ENCODE measurements around the gene DNAJC16.

The DNAJC16 gene

DNA sequence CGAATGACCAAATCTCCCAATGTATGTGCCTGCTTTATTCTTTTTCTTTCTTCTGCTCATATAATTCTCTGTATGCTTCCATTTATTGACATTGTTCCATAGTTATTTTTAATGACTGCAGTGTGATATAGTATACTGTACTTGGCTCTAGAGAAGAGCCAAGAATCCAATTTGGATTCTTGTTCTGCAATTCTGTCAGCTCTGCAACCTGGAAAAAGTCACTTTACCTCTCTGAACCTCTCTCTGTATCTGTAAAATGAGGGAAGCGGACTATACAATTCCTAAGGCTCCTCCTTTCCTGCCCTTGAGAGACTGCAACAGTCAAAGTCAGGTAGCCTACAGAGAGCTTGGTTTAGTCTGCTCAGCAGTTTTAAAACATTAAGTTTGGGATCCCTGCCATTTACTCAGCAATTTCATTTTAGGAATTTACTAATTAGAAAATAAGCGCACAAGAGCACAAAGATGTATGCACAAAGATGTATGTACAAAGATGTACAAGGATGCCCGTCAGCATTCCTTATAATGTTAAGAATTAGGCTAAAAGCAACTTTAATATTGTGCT, 14.7 kb downstream of the DNAJC16 start:
- DNase-seq, result no peak

DNA sequence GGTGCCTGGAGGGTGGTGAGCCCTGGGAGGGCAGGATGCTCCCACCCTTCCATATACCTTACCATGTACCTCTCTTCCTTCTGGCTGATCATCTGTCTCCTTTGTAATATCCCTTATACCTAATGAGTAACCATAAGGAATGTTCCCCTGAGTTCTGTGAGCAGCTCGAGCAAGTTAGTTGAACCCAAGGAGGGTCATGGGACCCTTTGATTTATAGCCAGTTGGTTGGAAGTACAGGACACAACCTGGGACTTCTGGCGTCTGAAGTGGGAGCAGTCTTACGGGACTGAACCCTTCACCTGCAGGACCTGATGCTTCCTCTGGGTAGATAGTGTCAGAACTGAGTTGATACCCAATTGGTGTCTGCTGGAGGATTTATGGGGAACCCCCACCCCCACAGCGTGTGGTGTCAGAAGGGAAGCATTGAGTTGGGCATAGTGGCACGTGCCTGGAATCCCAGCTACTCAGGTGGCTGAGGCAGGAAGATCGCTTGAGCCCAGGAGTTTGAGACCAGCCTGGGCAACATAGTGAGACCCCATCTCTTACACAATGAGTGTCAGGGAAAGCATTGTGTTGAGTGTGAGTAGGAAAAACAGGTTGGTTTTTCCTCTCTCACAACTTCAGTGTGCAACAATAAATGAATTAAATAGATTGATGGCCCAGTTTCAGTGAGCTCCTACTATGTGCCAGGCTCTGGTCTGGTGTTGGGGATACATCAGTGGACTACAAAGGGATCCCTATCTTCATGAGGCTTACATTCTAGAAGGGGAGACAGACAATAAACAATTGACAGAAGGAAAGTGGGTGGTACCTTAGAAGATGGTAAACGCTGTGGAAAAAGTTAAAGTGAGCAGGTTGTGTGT, 16.0 kb downstream of the DNAJC16 start:
- no peak for DNase-seq

DNA sequence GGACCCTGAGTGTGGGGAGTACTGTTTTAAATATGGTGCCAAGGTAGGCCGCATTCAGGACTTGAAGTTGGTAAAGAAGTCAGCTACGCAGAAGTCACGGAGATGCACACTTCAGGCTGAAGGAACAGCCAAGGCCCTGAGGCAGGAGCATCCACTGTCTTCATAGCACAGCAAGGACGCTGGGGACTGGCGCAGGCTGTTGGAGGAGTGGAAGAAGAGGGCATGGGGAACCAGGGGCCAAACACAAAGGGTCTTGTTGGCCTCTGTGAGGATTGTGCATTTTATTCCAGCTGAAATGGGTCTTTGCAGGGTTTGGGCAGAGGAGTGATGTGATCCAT, 16.6 kb downstream of the DNAJC16 start:
- no peak for DNase-seq

DNA sequence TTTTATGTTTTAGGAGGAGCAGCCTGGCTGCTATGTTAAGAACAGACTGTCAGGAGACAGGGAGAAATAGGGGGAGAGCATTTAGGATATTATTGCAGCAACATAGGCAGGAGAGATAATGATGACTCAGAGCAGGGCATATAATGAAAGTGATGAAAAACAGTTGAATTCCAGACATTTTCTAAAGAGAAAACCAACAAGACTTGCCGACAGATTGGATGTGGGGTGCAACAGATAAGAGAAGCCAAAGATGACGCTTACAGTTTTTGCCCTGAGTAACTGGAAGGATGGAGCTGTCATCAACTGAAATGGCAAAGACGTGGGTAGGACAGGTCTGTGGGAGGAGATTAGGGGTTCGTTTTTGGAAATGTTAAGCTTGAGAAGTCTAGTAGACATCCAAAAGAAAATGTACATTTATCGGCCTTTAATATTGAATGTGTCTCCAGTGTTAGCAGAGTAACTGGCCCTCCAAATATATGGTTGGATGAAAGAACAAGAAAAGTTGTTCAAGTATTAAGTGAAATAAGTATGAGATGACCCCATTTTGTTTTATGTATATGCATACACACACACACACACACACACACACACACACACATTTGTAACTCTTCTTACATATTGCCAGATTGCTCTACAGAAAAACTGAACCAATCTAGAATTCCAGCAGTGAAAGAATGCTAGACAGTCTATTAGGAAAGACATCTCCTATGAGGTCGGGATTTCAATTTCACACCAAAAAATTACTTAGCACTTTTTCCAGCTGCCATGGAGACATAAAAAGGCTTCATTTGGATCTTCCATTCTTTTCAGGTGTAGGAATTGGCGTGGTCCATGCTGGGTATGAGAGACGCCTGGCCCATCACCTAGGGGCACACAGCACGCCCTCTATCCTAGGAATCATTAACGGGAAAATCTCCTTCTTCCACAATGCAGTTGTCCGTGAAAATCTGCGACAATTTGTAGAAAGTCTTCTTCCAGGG, 17.2 kb downstream of the DNAJC16 start:
- DNase-seq, result no peak

DNA sequence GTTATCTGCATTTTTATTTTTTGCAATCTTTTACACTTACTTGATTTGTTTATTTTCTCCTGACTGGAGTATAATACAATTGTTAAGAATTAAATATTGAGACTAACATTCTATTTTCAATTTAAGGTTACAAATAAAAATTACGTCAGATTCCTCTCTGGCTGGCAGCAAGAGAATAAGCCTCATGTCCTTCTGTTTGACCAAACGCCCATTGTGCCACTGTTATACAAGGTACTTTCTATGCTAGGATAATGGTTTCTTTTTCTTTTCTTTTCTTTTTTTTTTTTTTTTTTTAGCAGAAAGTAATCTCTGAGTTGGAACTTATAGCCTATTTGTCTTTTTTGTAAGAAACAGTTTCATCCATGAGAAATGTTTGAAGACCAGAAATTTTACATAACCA, 20.0 kb downstream of the DNAJC16 start:
- no peak for DNase-seq

DNA sequence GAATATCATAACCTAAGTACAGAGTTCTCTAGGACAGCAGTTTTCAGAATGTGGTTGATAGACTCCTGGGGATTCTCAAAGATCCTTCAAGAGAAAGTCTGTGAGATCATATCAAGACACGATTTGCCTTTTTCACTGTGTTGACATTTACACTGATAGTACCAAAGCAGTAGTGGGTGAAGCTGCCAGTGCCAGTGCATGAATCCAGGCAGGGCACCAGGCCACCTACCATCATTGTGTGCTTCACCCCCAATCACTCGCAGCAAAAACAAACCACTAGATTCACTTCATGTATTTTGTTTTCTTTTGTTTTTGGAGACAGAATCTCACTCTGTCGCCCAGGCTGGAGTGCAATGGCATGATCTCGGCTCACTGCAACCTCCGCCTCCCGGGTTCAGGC, 23.9 kb downstream of the DNAJC16 start:
- DNase-seq, result no peak

DNA sequence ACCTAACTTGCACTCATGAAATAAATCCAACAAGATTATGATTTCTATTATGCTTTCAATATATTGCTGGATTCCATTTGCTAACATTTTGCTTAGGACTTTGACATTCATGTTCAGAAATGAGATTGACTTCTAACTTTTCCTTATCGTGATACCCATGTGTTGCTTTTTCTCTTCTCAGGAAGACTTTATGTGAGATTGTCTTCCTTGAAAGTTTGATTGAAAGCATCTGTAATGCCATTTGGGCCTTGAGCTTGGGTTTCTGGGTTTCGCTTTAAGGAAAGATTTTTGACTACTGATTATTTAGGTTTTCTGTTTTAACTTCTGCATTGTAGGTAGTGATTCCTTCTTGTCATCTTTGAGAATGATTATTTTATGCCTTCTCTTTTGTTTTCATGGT, 30.4 kb downstream of the DNAJC16 start:
- DNase-seq, result no peak

DNA sequence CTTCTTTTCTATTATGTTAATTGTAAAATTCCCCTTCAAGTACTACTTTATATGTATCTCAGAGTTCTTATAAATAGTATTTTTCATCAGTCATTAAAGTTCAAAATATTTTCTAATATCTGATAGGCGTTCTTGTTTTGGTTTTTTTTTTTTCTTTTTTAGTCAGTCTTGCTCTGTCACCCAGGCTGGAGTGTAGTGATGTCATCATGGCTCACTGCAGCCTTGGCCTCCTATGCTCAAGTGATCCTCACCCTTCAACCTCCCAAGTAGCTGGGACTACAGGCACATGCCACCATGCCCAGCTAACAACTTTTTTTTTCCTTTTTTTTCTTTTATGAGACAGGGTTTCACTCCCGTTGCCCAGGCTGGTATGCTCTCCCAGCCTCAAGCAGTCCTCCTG, 30.9 kb downstream of the DNAJC16 start:
- DNase-seq, result no peak

DNA sequence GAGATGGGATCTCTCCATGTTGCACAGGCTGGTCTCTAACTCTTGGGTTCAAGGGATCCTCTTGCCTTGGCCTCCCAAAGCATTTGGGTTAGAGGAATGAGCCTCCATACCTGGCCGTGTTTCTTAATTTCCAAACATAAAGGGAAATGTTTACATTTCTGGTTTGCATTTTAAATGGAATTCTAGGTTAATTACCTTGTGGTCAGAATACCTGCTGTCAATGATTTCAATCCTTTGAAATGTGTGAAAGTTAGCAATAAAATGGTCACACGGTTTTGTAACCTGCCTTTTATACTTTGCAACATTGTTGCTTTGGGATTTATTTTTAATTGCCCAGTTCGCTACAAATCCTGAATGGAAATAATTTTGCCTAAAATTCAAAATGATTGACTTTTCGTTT, 31.9 kb downstream of the DNAJC16 start:
- DNase-seq, result no peak

DNA sequence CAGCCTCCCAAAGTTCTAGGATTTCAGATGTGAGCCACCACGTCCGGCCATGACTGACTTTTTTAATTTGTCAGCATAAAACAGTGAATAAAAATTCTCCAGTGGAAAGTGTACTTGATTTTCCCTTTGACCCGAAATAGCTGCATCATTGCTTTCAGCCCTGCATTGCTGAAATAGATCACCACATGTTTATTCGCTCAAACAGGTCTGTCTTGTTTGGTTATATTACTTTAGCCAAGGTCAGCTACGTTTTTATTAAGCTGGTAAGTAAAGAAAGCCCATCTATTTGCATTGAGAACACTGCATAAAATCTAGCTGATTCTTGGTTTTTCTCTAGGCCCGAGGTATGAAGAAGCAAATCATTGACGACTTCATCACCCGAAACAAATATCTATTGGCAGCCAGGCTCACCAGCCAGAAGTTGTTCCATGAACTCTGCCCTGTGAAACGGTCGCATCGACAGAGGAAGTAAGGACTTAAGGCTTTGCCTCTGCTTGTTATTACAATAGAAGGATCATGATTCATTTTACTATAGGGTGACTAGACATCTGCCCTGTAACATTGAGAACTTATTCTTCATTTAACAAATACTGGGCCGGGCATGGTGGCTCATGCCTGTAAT, 32.7 kb downstream of the DNAJC16 start:
- DNase-seq, result no peak

DNA sequence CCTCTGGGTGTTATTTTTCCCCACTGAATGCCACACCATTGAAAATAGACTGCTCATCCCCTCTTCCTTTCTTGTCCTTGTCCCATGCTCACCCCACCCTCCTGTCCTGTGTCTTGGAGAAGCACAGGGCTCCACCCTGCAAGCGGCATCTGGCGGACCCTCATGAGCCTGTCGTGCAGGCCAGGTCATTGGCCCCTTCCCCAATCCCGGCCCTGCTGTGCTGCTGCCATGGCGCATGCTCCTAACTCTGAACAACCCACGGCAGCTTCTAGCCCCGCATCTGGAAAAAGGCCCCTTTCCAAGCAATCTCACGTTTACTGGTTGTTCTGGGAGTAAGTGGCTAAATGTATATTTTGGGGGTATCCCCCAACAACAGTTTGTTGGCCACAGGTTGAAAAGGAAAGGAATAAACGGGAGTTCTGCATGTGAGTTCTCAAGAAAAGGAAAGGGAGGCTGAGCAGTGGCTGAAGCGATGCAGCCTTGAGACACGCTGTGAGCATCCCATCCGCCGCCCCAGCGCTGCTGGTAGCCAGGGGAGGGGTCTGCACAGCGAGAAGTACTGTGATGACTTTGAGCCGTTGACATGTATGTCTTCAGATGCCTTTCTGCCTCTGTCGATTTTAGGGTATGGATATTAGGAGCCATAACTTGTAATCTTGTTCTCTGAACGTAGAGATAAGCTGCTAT, 41.9 kb downstream of the DNAJC16 start:
- DNase-seq, result no peak

DNA sequence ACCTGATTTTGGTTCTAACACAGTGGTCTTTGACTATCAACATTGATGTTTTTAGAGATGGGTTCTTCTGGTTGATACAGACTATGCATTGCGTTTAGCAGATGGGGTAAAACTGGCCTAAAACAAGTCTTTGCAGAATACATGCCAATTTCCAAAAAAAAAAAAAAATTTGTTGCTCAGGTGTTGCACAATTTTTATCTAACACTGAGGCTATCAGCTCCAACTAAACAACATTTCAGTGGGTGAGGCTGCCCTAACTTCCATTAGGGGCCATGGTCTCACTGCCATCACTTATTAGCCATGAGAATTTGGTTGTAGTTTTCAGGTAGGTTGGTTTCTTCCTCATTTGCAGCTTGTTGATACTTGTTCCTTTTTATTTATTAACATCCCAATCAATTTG, 44.2 kb downstream of the DNAJC16 start:
- DNase-seq, result no peak

DNA sequence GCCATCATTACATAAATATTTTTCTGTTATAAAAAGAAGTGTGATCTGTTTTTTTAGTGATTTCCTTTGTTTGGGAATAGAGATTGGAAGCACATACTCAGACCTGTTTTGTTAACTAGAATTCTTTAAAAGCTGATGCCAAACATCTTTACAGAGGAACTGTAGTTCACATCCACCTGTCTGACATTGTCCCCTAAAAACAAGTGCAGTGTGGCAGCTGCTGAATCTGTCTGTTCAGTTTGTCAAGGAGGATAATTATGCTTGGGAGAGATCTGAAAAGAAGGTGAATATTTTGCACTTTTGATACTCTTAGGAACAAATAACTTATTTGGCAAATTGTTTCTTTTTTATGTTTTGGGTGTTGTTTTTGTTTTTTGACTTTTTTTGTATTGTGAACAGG, 44.6 kb downstream of the DNAJC16 start:
- no peak for DNase-seq

DNA sequence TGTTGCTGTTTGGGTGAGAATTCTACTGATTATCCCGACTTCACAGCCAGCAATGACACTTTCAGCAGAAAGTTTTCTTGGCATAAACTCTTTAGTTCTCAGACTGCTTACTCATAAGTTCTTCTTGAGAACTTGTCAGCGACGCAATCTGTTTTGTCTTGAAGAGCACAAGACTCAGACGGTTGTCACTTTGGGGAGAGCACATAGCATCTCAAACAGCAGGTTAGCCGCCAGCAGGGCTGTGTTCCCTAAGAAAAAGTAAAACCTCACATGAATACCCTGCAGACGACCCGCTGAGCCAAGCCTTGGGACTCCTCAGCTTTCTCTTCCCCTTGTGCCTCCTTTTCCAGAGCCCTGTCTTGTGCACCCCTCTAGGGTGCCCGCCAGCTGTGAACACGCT, 46.8 kb downstream of the DNAJC16 start:
- no peak for DNase-seq

DNA sequence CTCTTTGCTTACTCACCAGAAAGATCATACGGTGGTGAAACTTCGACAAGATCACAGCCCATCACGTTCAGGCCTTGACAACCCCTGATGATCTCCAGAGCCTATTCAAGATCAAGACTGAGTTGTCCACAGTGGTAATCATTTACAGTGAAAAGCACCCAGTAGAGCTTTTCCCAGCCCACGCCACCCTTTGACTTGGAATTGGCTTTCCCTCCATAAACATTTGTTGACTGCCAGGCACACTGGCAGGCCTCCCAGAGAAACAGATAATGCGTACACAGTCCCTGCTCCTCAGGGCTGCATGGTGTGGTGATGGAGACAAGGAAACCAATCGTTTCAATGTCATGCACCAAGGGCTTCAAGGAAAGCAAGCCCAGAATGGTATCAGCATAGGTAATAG, 48.1 kb downstream of the DNAJC16 start:
- no peak for DNase-seq

DNA sequence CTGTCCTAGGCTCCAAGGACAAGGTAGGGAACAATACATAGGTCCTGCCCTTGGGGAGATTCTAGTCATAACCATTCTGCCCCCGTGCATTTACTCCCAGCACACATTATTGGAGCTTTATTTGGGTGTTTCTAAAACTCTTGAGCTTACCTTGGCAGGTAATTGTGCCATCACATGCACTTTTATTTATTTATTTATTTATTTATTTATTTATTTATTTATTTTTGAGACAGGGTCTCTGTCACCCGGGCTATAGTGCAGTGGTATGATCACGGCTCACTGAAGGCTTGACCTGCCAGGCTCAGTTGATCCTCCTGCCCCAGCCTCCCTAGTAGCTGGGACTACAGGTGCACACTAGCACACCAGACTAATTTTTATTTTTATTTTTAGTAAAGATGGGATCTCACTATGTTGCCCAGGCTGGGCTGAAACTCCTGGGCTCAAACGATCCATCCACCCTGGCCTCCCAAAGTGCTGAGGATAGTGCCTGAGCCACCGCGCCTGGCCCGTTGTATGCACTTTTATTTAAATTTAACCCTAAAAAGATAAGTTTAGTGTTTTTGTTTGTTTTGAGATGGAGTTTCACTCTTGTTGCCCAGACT, 49.0 kb downstream of the DNAJC16 start:
- DNase-seq, result no peak

DNA sequence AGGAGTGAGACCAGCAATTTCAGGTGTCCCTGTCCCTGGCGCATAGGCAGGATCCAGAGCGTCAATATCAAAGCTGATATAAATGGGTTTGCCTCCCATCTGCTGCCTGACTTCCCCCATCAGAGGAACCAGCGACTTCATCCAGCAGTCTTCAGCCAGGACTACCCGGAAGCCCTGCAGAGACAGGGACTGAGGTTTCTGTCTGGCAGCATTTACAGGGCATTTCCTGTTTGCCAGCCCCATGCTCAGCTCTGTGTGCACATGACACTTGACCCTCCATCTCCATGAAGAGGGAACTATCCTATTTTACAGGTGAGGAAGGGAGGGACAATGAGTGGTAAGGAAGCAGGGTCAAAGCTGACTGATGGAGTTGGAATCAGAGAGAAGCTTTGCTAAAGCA, 51.0 kb downstream of the DNAJC16 start:
- no peak for DNase-seq

DNA sequence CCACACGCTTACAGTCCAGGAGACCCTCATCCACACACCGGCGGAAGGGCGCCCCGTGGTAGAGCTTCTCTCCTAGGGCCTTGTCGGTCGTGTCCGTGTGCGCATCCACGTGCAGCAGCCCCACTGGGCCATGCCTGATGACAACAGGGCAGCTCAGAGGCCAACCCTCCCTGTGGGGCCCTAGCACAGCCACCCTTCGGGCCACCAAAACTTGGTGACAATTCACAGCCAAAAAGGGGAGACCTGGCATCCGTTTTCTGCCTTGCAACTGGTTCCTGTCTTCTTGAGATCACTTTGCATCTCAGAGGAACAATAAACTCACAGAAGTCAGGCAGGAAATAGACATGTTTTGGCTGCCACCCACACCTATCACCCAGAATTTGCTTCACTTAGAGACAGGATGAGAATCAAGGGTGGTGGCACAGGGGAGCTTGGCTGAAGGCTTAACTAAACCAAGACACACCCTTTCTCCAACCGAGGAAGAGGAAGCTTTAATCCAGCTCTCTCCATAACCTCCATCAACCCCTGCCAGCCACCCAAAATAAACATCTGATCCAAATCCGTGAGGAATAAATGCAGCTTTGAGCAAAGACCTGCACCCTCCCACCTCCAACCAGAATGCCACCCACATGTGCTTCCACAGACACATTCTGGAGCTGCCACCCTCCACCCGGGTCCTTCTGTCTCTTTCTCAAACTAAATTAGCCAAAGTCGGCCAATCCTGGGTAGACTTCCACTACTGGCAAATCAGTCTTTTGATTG, 52.5 kb downstream of the DNAJC16 start:
- peak; percentile 58 for DNase-seq

DNA sequence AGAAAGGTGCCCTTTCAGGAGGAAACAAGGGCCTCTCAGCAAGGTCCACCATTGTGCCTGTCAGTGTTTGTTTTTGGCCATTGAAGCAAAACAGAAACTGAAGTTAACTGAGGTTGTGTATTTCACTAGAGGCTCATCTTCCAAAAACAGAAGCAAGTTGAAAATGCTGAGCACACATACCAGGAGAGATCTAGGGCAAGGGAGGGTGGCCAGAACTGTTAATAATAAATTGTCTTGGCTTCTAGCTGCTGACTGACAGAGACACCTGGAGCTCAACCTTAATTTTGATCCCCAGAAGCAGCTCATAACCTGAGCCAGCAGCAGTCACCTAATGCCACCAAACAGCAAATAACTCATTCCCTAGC, 53.0 kb downstream of the DNAJC16 start:
- no peak for DNase-seq

DNA sequence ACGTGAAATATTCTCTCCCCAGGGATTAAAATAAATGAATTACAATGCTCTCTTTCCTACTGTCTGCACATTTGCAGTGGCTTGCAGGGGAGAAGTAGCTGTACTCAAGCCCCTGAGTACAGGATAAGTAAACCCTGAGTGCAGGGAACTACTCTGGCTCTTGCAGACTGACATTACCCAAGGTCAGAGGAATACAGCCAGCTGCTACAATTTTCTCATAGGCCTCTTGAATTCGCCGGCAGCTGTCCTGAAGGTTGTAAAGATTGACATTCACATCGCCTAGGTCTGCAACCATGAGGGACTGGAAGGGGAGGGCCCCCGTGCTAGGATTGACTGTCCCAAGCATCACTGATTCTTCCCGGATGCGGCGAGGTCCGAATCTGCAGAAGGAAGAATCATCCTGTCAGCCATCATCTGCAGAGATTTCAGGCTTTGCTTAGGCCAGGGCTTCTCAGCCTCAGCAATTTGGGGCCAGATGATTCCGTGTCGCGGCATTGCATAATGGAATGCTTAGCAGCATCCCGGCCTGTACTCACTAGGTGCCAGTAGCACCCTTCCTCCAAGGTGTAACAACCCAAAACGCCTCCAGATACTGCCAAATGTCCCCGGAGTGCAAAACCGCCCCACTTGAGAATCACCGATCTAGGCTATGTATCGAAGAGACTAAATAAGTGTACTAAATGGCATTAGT, 56.5 kb downstream of the DNAJC16 start:
- DNase-seq, result no peak
